ENCODE results near the gene THBS3. TPM values are rescaled to one million over a fixed set of nuclear protein-coding genes. Genes with fewer than 3 reads are reported as not detected.

THBS3 gene
- total RNA-seq, 2 donors from 2014 or later = 13.1 to 38.5 TPM

GRCh38 chr1:155254228-155254713 is 46.6 kb upstream of the THBS3 start:
- no peak for TF ChIP-seq POLR2AphosphoS5 (IDR thresholded peaks at IDR 0.05)
- no peak for TF ChIP-seq POLR2A (IDR thresholded peaks at IDR 0.05)
- no peak for TF ChIP-seq CTCF (IDR thresholded peaks at IDR 0.05)
- Histone ChIP-seq H3K36me3 (no peaks in the 10 kb centered on the region), H3K27me3 (replicated peaks; ENCODE audit: insufficient read depth) (no peaks in the 10 kb centered on the region), H3K9me3 (no peaks in the 10 kb centered on the region), H3K4me1 (replicated peaks) (peaks cover 12% of the 10 kb centered on the region), H3K4me3 (peak overlapping the region; percentile 92 to 94), H3K27ac (peak overlapping the region; percentile 94 to 97)
- WGBS = 28% methylated on average over 9 of the region's 12 CpGs
- no peak for DNase-seq (ENCODE audit: low spot score)
- intact Hi-C loops (cut with DNase I) = loop anchor here (5.0 kb wide), 1 partner anchor 53 kb away; the partner anchor contains the start of gene FDPS

DNA sequence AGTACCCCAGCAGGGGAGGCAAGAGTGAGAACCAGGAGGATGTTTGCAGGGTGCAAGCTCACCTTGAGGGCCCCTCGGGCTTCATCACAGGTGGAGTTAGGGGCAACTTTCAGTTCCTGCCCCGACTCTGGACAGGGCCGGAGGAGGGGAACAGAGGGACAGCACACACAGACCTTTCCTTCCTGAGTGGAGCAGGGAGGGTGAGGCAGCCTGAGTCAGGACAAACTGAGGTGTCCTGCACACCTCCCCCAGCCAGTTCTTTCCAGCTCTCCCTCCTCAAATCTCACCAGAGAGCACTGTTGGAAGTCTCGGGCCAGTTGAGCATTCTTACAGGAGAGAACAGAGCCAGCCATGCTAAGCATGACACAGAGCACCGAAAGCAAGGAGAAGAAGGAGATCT is 46.1 kb upstream of the THBS3 start:
- no peak for DNase-seq (ENCODE audit: low spot score)
- peak overlapping the region in 1 of 2 donors; percentile 97 for H3K27ac ChIP-seq
- TF ChIP-seq POLR2AphosphoS5 (IDR thresholded peaks at IDR 0.05) (no peak), POLR2A (IDR thresholded peaks at IDR 0.05) (no peak), CTCF (IDR thresholded peaks at IDR 0.05) (no peak)
- H3K9me3 ChIP-seq = no peaks in the 10 kb centered on the region
- 50% methylated on average over 5 of the region's 5 CpGs for WGBS
- no peaks in the 10 kb centered on the region for H3K36me3 ChIP-seq
- H3K4me3 ChIP-seq = peak overlapping the region in 1 of 2 donors; percentile 94
- no peaks in the 10 kb centered on the region for H3K27me3 ChIP-seq (replicated peaks; ENCODE audit: insufficient read depth)
- intact Hi-C loops (cut with DNase I) = loop anchor here (5.0 kb wide), 1 partner anchor 54 kb away; the partner anchor contains the start of gene FDPS
- H3K4me1 ChIP-seq (replicated peaks) = peaks cover 12% of the 10 kb centered on the region

DNA sequence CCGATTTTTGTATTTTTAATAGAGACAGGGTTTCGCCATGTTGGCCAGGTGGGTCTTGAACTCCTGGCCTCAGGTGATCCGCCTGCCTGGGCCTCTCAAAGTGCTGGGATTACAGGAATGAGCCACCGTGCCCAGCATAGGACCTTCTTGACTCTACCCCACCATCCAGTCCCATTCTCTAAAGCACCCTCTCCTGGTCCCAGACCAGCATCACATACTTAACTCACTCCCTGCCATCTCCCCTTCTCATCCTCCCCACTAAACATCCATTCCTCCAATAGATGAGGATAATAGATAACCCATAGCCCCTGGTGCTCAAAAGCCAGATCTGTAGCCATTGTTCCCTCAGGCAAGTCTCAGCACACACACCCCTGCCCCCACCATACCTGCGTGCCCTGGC is 45.5 kb upstream of the THBS3 start:
- Histone ChIP-seq H3K36me3 (no peaks in the 10 kb centered on the region), H3K9me3 (no peaks in the 10 kb centered on the region), H3K4me1 (replicated peaks) (peaks cover 12% of the 10 kb centered on the region), H3K27ac (no peak overlapping the region), H3K27me3 (replicated peaks; ENCODE audit: insufficient read depth) (no peaks in the 10 kb centered on the region), H3K4me3 (no peak overlapping the region)
- WGBS = 71% methylated on average over 5 of the region's 5 CpGs
- no peak for TF ChIP-seq POLR2AphosphoS5 (IDR thresholded peaks at IDR 0.05)
- TF ChIP-seq POLR2A (IDR thresholded peaks at IDR 0.05) = no peak
- no peak for TF ChIP-seq CTCF (IDR thresholded peaks at IDR 0.05)
- intact Hi-C loops (cut with DNase I) = loop anchor here (5.0 kb wide), 1 partner anchor 54 kb away; the partner anchor contains the start of gene FDPS
- DNase-seq (ENCODE audit: low spot score) = no peak

GRCh38 chr1:155251566-155251965 is 43.9 kb upstream of the THBS3 start:
- Histone ChIP-seq H3K27me3 (replicated peaks; ENCODE audit: insufficient read depth) (no peaks in the 10 kb centered on the region), H3K4me3 (no peak overlapping the region), H3K27ac (no peak overlapping the region), H3K4me1 (replicated peaks) (peaks cover 12% of the 10 kb centered on the region), H3K9me3 (no peaks in the 10 kb centered on the region), H3K36me3 (no peaks in the 10 kb centered on the region)
- no peak for DNase-seq (ENCODE audit: low spot score)
- 87% methylated on average over 7 of the region's 7 CpGs for WGBS
- intact Hi-C loops (cut with DNase I) = loop anchor here (5.0 kb wide), 1 partner anchor 56 kb away; the partner anchor contains the start of gene FDPS
- TF ChIP-seq POLR2AphosphoS5 (IDR thresholded peaks at IDR 0.05) = no peak
- TF ChIP-seq CTCF (IDR thresholded peaks at IDR 0.05) = no peak
- TF ChIP-seq POLR2A (IDR thresholded peaks at IDR 0.05) = no peak
